HUES6 (cell line): Measurements from ENCODE around the gene TUBGCP5.

Experiments
- H3K27ac ChIP-seq: 2 replicates; pipeline ENCODE4 v1.7.0; 2013; ENCODE audit warnings: low read depth, mild to moderate bottlenecking, low read length, inconsistent platforms
- H3K27me3 ChIP-seq: 2 replicates; pipeline ENCODE4 v1.6.1; 2013; ENCODE audit warnings: low read length; ENCODE audit not compliant: control insufficient read depth, insufficient read depth
- H3K36me3 ChIP-seq: 2 replicates; pipeline ENCODE4 v1.6.1; 2013; ENCODE audit warnings: low read length; ENCODE audit not compliant: control insufficient read depth, insufficient read depth
- H3K4me1 ChIP-seq: 2 replicates; pipeline ENCODE4 v1.6.1; 2013; ENCODE audit warnings: low read length; ENCODE audit not compliant: control insufficient read depth, insufficient read depth
- H3K4me3 ChIP-seq: 2 replicates; pipeline ENCODE4 v1.5.1; 2013; ENCODE audit warnings: low read depth, low read length
- H3K9ac ChIP-seq: one replicate; pipeline ENCODE4 v1.6.1; 2013; ENCODE audit warnings: mild to moderate bottlenecking, low read length
- H3K9me3 ChIP-seq: 2 replicates; pipeline ENCODE4 v1.6.1; 2013; ENCODE audit warnings: low read depth, low read length; ENCODE audit not compliant: control insufficient read depth, insufficient read depth

The TUBGCP5 gene

GRCh38 chr15:22978691-22979237 is 60.6 kb downstream of the TUBGCP5 start:
- no peaks in the 10 kb centered on the region for H3K36me3 ChIP-seq
- 0 out of 2 replicates have a peak, but pooled peaks cover 6% of the 10 kb centered on the region for H3K4me1 ChIP-seq
- H3K9ac ChIP-seq: no peak overlapping the region
- no peak overlapping the region for H3K27ac ChIP-seq
- H3K4me3 ChIP-seq: peak overlapping the region; percentile 86
- H3K9me3 ChIP-seq: no peaks in the 10 kb centered on the region
- peaks cover 29% of the 10 kb centered on the region for H3K27me3 ChIP-seq

DNA sequence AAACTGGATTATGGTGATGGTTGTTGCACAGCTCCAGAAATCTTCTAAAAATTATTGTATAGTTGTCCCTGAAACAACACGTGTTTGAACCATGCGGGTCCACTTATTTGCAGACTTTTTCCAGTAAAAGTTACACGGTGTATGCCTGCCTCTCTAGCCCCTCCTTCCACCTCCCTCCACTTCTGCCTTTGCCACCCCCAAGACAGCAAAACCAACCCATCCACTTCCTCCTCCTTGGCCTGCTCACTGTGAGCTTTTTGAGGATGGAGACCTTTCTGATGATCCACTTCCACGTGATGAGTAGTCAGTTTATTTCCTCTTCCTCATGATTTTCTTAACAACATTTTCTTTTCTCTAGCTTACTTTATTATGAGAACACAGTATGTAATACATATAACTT is 64.6 kb downstream of the TUBGCP5 start:
- no peak overlapping the region for H3K27ac ChIP-seq
- 0 out of 2 replicates have a peak, but pooled peaks cover 6% of the 10 kb centered on the region for H3K4me1 ChIP-seq
- no peaks in the 10 kb centered on the region for H3K36me3 ChIP-seq
- peaks cover 17% of the 10 kb centered on the region for H3K27me3 ChIP-seq
- H3K4me3 ChIP-seq: no peak overlapping the region
- no peak overlapping the region for H3K9ac ChIP-seq
- peaks cover 2% of the 10 kb centered on the region; the same call in 1 of the 2 replicates for H3K9me3 ChIP-seq

DNA sequence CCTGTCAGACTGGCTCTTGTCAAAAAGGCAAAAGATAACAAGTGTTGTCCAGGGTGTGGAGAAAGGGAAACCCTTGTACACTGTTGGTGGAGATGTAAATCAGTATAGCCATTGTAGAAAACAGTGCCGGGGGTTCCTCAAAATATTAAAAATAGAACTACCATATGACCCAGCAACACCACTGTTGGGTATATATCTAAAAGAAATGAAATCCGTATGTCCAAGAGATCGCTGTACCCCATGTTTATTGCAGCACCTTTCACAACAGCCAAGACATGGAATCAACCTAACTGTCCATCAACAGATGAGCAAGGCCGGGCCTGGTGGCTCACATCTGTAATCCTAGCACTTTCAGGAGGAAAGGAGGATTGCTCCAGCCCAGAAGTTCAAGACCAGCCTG is 65.4 kb downstream of the TUBGCP5 start:
- Histone ChIP-seq H3K27ac (no peak overlapping the region), H3K27me3 (peaks cover 9% of the 10 kb centered on the region), H3K36me3 (no peaks in the 10 kb centered on the region), H3K4me3 (no peak overlapping the region), H3K4me1 (peaks cover 9% of the 10 kb centered on the region; the same call in 1 of the 2 replicates), H3K9ac (no peak overlapping the region), H3K9me3 (peaks cover 2% of the 10 kb centered on the region; the same call in 1 of the 2 replicates)

- Histone ChIP-seq H3K9ac (no peak overlapping the region), H3K4me1 (peaks cover 8% of the 10 kb centered on the region; the same call in 1 of the 2 replicates), H3K27me3 (peaks cover 2% of the 10 kb centered on the region; the same call in 1 of the 2 replicates), H3K4me3 (no peak overlapping the region), H3K27ac (no peak overlapping the region), H3K9me3 (peaks cover 2% of the 10 kb centered on the region; the same call in 1 of the 2 replicates), H3K36me3 (no peaks in the 10 kb centered on the region)
Observed at GRCh38 chr15:22973286-22973685, 66.1 kb downstream of the TUBGCP5 start.

- Histone ChIP-seq H3K27me3 (no peaks in the 10 kb centered on the region), H3K36me3 (0 out of 2 replicates have a peak, but pooled peaks cover 3% of the 10 kb centered on the region), H3K9ac (no peak overlapping the region), H3K4me3 (no peak overlapping the region), H3K27ac (no peak overlapping the region), H3K9me3 (peaks cover 2% of the 10 kb centered on the region; the same call in 1 of the 2 replicates), H3K4me1 (peaks cover 9% of the 10 kb centered on the region; the same call in 1 of the 2 replicates)
Observed at GRCh38 chr15:22969489-22969888, 69.9 kb downstream of the TUBGCP5 start.

DNA sequence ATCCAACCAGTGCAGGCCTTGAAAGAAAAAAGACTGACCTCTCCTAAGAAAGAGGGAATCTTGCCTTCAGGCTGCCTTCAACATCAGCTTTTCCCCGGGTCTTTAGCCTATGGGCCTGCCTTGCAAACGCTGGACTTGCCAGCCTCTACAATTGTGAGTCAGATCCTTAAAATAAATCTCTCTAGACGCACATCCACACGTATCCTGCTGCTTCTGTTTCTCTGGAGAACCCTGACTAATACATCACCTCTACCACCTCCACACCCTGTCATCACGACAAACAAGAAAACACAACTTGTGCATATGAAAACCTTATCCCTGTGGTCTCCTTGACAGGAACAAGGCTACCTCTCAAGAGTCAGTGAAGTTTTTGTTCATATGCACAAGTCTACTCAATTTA is 71.0 kb downstream of the TUBGCP5 start:
- 0 out of 2 replicates have a peak, but pooled peaks cover 3% of the 10 kb centered on the region for H3K36me3 ChIP-seq
- H3K4me3 ChIP-seq: no peak overlapping the region
- H3K27ac ChIP-seq: no peak overlapping the region
- H3K27me3 ChIP-seq: no peaks in the 10 kb centered on the region
- peaks cover 10% of the 10 kb centered on the region; the same call in 1 of the 2 replicates for H3K4me1 ChIP-seq
- H3K9me3 ChIP-seq: peaks cover 2% of the 10 kb centered on the region; the same call in 1 of the 2 replicates
- no peak overlapping the region for H3K9ac ChIP-seq

GRCh38 chr15:22967084-22967770 is 72.1 kb downstream of the TUBGCP5 start:
- no peak overlapping the region for H3K9ac ChIP-seq
- peaks cover 2% of the 10 kb centered on the region; the same call in 1 of the 2 replicates for H3K9me3 ChIP-seq
- no peaks in the 10 kb centered on the region for H3K27me3 ChIP-seq
- no peak overlapping the region for H3K4me3 ChIP-seq
- no peak overlapping the region for H3K27ac ChIP-seq
- 0 out of 2 replicates have a peak, but pooled peaks cover 3% of the 10 kb centered on the region for H3K36me3 ChIP-seq
- H3K4me1 ChIP-seq: peaks cover 10% of the 10 kb centered on the region; the same call in 1 of the 2 replicates

GRCh38 chr15:22966321-22967083 is 72.9 kb downstream of the TUBGCP5 start:
- Histone ChIP-seq H3K4me1 (peaks cover 10% of the 10 kb centered on the region; the same call in 1 of the 2 replicates), H3K9me3 (peaks cover 2% of the 10 kb centered on the region; the same call in 1 of the 2 replicates), H3K27me3 (no peaks in the 10 kb centered on the region), H3K4me3 (no peak overlapping the region), H3K27ac (no peak overlapping the region), H3K36me3 (0 out of 2 replicates have a peak, but pooled peaks cover 3% of the 10 kb centered on the region), H3K9ac (no peak overlapping the region)

DNA sequence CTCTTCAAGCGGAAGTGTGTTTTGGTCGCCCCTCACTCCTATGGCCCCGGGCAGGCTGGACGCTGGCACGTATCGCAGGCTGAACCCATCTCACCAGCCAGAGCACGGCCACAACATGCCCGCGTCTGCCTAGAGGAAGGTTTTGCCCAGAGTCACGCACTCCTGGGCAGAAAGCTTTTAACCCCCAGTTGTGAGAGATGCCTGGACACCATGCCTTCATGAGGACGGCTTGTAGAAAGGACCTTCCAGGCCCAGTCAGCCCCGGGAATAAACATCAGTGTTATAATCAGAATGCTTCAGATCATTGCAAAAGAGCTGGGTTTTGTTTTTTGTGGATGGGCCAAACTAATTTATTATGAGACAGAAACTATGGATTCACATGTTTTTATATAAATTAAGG is 75.7 kb downstream of the TUBGCP5 start:
- H3K9me3 ChIP-seq: no peaks in the 10 kb centered on the region
- H3K36me3 ChIP-seq: 0 out of 2 replicates have a peak, but pooled peaks cover 3% of the 10 kb centered on the region
- no peak overlapping the region for H3K27ac ChIP-seq
- H3K4me1 ChIP-seq: peaks cover 4% of the 10 kb centered on the region; the same call in 1 of the 2 replicates
- H3K4me3 ChIP-seq: no peak overlapping the region
- H3K27me3 ChIP-seq: no peaks in the 10 kb centered on the region
- no peak overlapping the region for H3K9ac ChIP-seq

GRCh38 chr15:22962611-22963010 is 76.8 kb downstream of the TUBGCP5 start:
- Histone ChIP-seq H3K9ac (no peak overlapping the region), H3K27me3 (no peaks in the 10 kb centered on the region), H3K36me3 (0 out of 2 replicates have a peak, but pooled peaks cover 3% of the 10 kb centered on the region), H3K9me3 (no peaks in the 10 kb centered on the region), H3K4me3 (no peak overlapping the region), H3K4me1 (0 out of 2 replicates have a peak, but pooled peaks cover 2% of the 10 kb centered on the region), H3K27ac (no peak overlapping the region)
